ENCODE measurements around the gene PATJ. TPM values are rescaled to one million over a fixed set of nuclear protein-coding genes. Genes with fewer than 3 reads are reported as not detected.
A peak's percentile ranks its signal among the peaks of the same experiment; 100 is the strongest.

PATJ gene
- total RNA-seq, 1 donor from 2014 or later, result 5.7 TPM

DNA sequence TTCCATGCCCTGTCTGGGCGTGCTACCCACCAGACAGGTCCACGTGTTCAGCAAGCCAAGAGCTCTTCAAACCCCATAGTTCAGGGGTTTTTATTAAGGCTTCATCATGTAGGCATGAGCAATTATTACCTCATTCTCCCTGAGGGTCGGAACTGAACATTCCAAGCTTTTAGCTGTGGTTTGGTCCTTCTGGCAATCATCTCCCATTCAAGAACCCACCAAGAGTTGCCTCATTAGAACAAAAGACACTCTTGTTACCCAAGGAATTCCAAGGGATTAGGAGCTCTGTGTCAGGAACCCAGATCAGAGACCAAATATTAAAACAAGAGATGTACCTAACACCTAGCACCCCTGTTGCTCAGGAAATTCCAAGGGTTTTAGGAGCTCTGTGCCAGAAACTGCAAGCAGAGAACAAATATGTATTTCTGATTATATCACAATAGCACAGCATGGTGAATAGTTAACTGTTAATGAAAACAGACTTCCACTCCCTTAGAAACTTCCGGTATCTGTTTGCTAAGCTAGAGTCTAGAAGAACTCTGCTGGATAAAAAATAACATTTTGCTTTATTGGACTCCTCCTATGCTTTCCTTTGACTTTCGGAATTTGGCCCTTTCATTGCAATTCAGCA lies 251.2 kb downstream of the PATJ start:
- no peak overlapping the region for H3K9ac ChIP-seq (ENCODE audit: low read depth in 1 of 3, low read length in 3 of 3)
- H3K27me3 ChIP-seq (ENCODE audit: control insufficient read depth in 3 of 3, insufficient read depth in 3 of 3, low read length in 3 of 3), result no peaks in the 10 kb centered on the region
- H3K4me3 ChIP-seq (ENCODE audit: low read length in 3 of 3), result no peak overlapping the region
- peaks cover 0 to 3% (median 2%) of the 10 kb centered on the region in 3 donors for H3K36me3 ChIP-seq (ENCODE audit: control insufficient read depth in 3 of 3, insufficient read depth in 3 of 3, low read length in 3 of 3)
- H3K27ac ChIP-seq (ENCODE audit: low read depth, low read length), result no peak overlapping the region
- H3K4me1 ChIP-seq (ENCODE audit: control insufficient read depth in 3 of 3, insufficient read depth in 3 of 3, low read length in 3 of 3), result peaks cover 0 to 7% (median 0%) of the 10 kb centered on the region in 3 donors
- no peaks in the 10 kb centered on the region for H3K9me3 ChIP-seq (ENCODE audit: control insufficient read depth in 3 of 3, low read length in 3 of 3)

- peaks cover 0 to 3% (median 2%) of the 10 kb centered on the region in 3 donors for H3K36me3 ChIP-seq (ENCODE audit: control insufficient read depth in 3 of 3, insufficient read depth in 3 of 3, low read length in 3 of 3)
- no peak overlapping the region for H3K27ac ChIP-seq (ENCODE audit: low read depth, low read length)
- H3K4me3 ChIP-seq (ENCODE audit: low read length in 3 of 3), result no peak overlapping the region
- no peaks in the 10 kb centered on the region for H3K9me3 ChIP-seq (ENCODE audit: control insufficient read depth in 3 of 3, low read length in 3 of 3)
- peaks cover 0 to 7% (median 0%) of the 10 kb centered on the region in 3 donors for H3K4me1 ChIP-seq (ENCODE audit: control insufficient read depth in 3 of 3, insufficient read depth in 3 of 3, low read length in 3 of 3)
- no peak overlapping the region for H3K9ac ChIP-seq (ENCODE audit: low read depth in 1 of 3, low read length in 3 of 3)
- no peaks in the 10 kb centered on the region for H3K27me3 ChIP-seq (ENCODE audit: control insufficient read depth in 3 of 3, insufficient read depth in 3 of 3, low read length in 3 of 3)
These were observed 253.4 kb downstream of the PATJ start for GRCh38 chr1:61995641-61996040.

DNA sequence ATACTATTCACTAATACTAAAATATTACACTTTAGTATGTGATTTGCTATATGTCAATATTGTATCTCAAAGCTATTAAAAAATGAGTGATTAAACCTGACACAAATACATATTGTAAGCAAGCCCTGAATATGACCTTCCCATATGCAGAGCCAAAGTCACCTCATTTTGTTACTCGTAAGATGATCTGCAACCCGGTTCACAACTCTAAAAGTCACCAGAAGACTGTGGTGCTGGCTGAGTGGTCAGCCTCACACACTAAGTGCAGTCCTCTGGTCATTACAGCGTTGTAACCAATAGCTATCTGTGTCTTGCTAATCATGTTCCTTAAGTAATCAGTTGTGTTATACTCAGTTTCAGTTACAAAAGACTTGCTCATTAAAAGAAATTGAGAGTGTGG lies 254.8 kb downstream of the PATJ start:
- no peaks in the 10 kb centered on the region for H3K9me3 ChIP-seq (ENCODE audit: control insufficient read depth in 3 of 3, low read length in 3 of 3)
- peaks cover 0 to 3% (median 2%) of the 10 kb centered on the region in 3 donors for H3K36me3 ChIP-seq (ENCODE audit: control insufficient read depth in 3 of 3, insufficient read depth in 3 of 3, low read length in 3 of 3)
- no peak overlapping the region for H3K4me3 ChIP-seq (ENCODE audit: low read length in 3 of 3)
- H3K27me3 ChIP-seq (ENCODE audit: control insufficient read depth in 3 of 3, insufficient read depth in 3 of 3, low read length in 3 of 3), result no peaks in the 10 kb centered on the region
- H3K9ac ChIP-seq (ENCODE audit: low read depth in 1 of 3, low read length in 3 of 3), result no peak overlapping the region
- H3K4me1 ChIP-seq (ENCODE audit: control insufficient read depth in 3 of 3, insufficient read depth in 3 of 3, low read length in 3 of 3), result peaks cover 0 to 7% (median 0%) of the 10 kb centered on the region in 3 donors
- no peak overlapping the region for H3K27ac ChIP-seq (ENCODE audit: low read depth, low read length)

DNA sequence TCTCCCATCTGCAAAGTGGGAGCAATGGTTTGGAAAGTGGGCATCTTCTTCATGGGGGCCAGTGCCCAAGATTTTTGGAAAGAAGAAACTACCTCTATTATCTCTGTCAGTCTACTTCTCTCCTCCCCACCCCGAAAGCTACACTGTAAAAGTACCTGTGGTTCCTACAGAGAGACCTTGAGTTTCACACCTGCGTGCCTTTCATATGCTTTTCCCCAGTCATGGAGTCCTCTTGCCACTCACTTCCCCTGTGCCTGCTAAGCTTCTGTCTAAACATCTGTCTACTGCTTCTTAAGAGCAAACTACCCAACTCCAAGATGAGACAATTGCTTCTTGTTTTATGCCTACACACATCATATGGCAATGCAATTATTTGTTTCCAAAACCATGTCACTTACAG lies 261.5 kb downstream of the PATJ start:
- no peak overlapping the region for H3K4me3 ChIP-seq (ENCODE audit: low read length in 3 of 3)
- no peaks in the 10 kb centered on the region for H3K36me3 ChIP-seq (ENCODE audit: control insufficient read depth in 3 of 3, insufficient read depth in 3 of 3, low read length in 3 of 3)
- no peaks in the 10 kb centered on the region for H3K9me3 ChIP-seq (ENCODE audit: control insufficient read depth in 3 of 3, low read length in 3 of 3)
- no peaks in the 10 kb centered on the region for H3K4me1 ChIP-seq (ENCODE audit: control insufficient read depth in 3 of 3, insufficient read depth in 3 of 3, low read length in 3 of 3)
- H3K27me3 ChIP-seq (ENCODE audit: control insufficient read depth in 3 of 3, insufficient read depth in 3 of 3, low read length in 3 of 3), result no peaks in the 10 kb centered on the region
- H3K27ac ChIP-seq (ENCODE audit: low read depth, low read length), result no peak overlapping the region
- H3K9ac ChIP-seq (ENCODE audit: low read depth in 1 of 3, low read length in 3 of 3), result no peak overlapping the region

DNA sequence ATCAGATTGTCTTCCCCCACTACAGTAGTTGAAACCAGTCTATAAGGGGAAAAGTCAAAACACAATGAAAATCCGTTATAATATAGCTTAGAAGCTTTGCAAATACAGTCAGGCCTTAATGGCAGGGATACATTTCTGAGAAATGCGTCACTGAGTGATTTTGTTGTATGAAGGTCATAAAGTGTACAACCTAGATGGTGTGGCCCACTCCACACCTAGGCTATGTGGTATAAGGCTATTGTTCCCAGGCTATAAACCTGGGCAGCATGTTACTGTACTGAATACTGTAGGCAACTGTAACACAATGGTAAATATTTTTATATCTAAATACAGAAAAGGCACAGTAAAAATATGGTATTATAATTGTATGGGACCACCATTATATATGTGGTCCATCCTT lies 264.4 kb downstream of the PATJ start:
- Histone ChIP-seq H3K4me3 (ENCODE audit: low read length in 3 of 3) (no peak overlapping the region), H3K9me3 (ENCODE audit: control insufficient read depth in 3 of 3, low read length in 3 of 3) (no peaks in the 10 kb centered on the region), H3K9ac (ENCODE audit: low read depth in 1 of 3, low read length in 3 of 3) (no peak overlapping the region), H3K27me3 (ENCODE audit: control insufficient read depth in 3 of 3, insufficient read depth in 3 of 3, low read length in 3 of 3) (no peaks in the 10 kb centered on the region), H3K27ac (ENCODE audit: low read depth, low read length) (no peak overlapping the region), H3K36me3 (ENCODE audit: control insufficient read depth in 3 of 3, insufficient read depth in 3 of 3, low read length in 3 of 3) (no peaks in the 10 kb centered on the region), H3K4me1 (ENCODE audit: control insufficient read depth in 3 of 3, insufficient read depth in 3 of 3, low read length in 3 of 3) (no peaks in the 10 kb centered on the region)

DNA sequence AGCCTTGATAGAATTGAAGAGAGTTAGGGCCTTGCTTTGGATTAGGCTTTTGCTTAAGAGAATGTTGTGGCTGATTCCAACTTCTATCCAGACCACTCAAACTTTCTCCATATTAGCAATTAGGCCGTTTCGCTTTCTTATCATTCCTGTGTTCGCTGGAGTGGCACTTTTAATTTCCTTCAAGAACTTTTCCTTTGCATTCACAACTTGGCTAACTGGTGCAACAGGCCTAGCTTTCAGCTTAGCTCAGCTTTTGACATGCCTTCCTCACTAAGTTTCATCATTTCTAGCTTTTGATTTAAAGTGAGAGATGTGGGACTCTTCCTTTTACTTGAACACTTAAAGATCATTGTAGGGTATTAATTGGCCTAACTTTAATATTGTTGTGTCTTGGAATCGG lies 268.7 kb downstream of the PATJ start:
- no peak overlapping the region for H3K4me3 ChIP-seq (ENCODE audit: low read length in 3 of 3)
- peaks cover 4 to 10% (median 9%) of the 10 kb centered on the region in 3 donors for H3K4me1 ChIP-seq (ENCODE audit: control insufficient read depth in 3 of 3, insufficient read depth in 3 of 3, low read length in 3 of 3)
- H3K27me3 ChIP-seq (ENCODE audit: control insufficient read depth in 3 of 3, insufficient read depth in 3 of 3, low read length in 3 of 3), result no peaks in the 10 kb centered on the region
- no peak overlapping the region for H3K27ac ChIP-seq (ENCODE audit: low read depth, low read length)
- H3K9me3 ChIP-seq (ENCODE audit: control insufficient read depth in 3 of 3, low read length in 3 of 3), result no peaks in the 10 kb centered on the region
- H3K9ac ChIP-seq (ENCODE audit: low read depth in 1 of 3, low read length in 3 of 3), result no peak overlapping the region
- no peaks in the 10 kb centered on the region for H3K36me3 ChIP-seq (ENCODE audit: control insufficient read depth in 3 of 3, insufficient read depth in 3 of 3, low read length in 3 of 3)

GRCh38 chr1:62012095-62012494 lies 269.8 kb downstream of the PATJ start:
- Histone ChIP-seq H3K4me1 (ENCODE audit: control insufficient read depth in 3 of 3, insufficient read depth in 3 of 3, low read length in 3 of 3) (peaks cover 4 to 10% (median 9%) of the 10 kb centered on the region in 3 donors), H3K27ac (ENCODE audit: low read depth, low read length) (no peak overlapping the region), H3K4me3 (ENCODE audit: low read length in 3 of 3) (no peak overlapping the region)

GRCh38 chr1:62012836-62013235 lies 270.6 kb downstream of the PATJ start:
- peak overlapping the region in 1 of 3 donors; percentile 23 for H3K4me3 ChIP-seq (ENCODE audit: low read length in 3 of 3)
- peaks cover 4 to 10% (median 9%) of the 10 kb centered on the region in 3 donors for H3K4me1 ChIP-seq (ENCODE audit: control insufficient read depth in 3 of 3, insufficient read depth in 3 of 3, low read length in 3 of 3)
- H3K9me3 ChIP-seq (ENCODE audit: control insufficient read depth in 3 of 3, low read length in 3 of 3), result no peaks in the 10 kb centered on the region
- no peaks in the 10 kb centered on the region for H3K36me3 ChIP-seq (ENCODE audit: control insufficient read depth in 3 of 3, insufficient read depth in 3 of 3, low read length in 3 of 3)
- H3K9ac ChIP-seq (ENCODE audit: low read depth in 1 of 3, low read length in 3 of 3), result peak overlapping the region in 1 of 3 donors; percentile 16
- H3K27ac ChIP-seq (ENCODE audit: low read depth, low read length), result peak overlapping the region; percentile 46
- H3K27me3 ChIP-seq (ENCODE audit: control insufficient read depth in 3 of 3, insufficient read depth in 3 of 3, low read length in 3 of 3), result no peaks in the 10 kb centered on the region

More at GRCh38 chr1:62012095-62012494, 269.8 kb downstream of the PATJ start:
- H3K9me3 ChIP-seq (ENCODE audit: control insufficient read depth in 3 of 3, low read length in 3 of 3), result no peaks in the 10 kb centered on the region
- no peaks in the 10 kb centered on the region for H3K36me3 ChIP-seq (ENCODE audit: control insufficient read depth in 3 of 3, insufficient read depth in 3 of 3, low read length in 3 of 3)
- no peaks in the 10 kb centered on the region for H3K27me3 ChIP-seq (ENCODE audit: control insufficient read depth in 3 of 3, insufficient read depth in 3 of 3, low read length in 3 of 3)
- H3K9ac ChIP-seq (ENCODE audit: low read depth in 1 of 3, low read length in 3 of 3), result no peak overlapping the region

DNA sequence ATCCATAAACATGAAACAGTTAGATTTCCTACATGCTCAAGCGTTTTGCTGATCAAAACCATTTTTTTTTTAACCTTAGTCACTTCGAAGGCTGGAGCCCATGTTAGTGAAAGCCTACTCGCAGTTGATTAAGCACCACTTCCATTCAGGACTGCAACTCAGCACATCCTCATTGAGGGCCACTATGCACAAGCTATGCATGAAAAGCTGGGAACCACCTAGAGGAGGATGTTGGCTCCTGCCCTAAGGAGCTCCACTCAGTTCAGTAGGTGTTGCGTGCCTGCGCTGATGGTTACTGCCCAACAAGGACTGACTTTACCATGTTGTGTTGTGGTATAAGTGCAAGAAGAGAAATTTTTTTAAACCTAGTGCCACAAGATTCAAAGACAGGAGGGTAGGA lies 271.0 kb downstream of the PATJ start:
- H3K4me1 ChIP-seq (ENCODE audit: control insufficient read depth in 3 of 3, insufficient read depth in 3 of 3, low read length in 3 of 3), result peaks cover 4 to 10% (median 9%) of the 10 kb centered on the region in 3 donors
- peak overlapping the region in 1 of 3 donors; percentile 16 for H3K9ac ChIP-seq (ENCODE audit: low read depth in 1 of 3, low read length in 3 of 3)
- H3K4me3 ChIP-seq (ENCODE audit: low read length in 3 of 3), result no peak overlapping the region
- H3K27me3 ChIP-seq (ENCODE audit: control insufficient read depth in 3 of 3, insufficient read depth in 3 of 3, low read length in 3 of 3), result no peaks in the 10 kb centered on the region
- H3K27ac ChIP-seq (ENCODE audit: low read depth, low read length), result peak overlapping the region; percentile 46
- no peaks in the 10 kb centered on the region for H3K36me3 ChIP-seq (ENCODE audit: control insufficient read depth in 3 of 3, insufficient read depth in 3 of 3, low read length in 3 of 3)
- no peaks in the 10 kb centered on the region for H3K9me3 ChIP-seq (ENCODE audit: control insufficient read depth in 3 of 3, low read length in 3 of 3)

DNA sequence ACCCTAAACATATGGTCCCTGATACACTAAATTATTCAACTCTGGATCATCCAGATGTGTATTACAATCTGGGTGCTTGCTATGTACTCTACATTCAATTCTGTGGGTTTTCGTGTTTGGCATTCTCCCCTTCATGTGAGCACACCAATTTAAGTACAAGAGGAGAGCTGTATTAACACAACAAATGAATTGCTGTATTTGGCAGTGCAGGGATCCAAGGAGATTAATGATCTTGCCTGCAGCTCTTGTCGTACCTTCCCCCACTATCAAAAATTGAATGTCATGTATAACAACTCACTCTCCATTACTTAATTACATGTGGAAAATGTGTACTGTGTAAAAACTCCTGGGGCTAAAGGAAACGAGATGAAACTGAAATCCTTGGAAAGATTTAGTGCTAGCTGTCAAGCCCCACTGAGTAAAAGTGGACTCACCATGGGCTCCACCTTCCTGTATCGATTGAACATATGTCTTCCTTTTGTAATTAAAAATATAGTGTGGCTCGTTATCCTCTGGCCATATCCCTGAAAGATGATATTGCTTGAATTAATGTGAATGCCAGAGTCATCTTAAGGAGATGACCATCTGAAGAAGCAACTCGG lies 280.2 kb downstream of the PATJ start:
- H3K4me1 ChIP-seq (ENCODE audit: control insufficient read depth in 3 of 3, insufficient read depth in 3 of 3, low read length in 3 of 3), result peaks cover 11 to 29% (median 14%) of the 10 kb centered on the region in 3 donors
- H3K9ac ChIP-seq (ENCODE audit: low read depth in 1 of 3, low read length in 3 of 3), result peak overlapping the region in 1 of 3 donors; percentile 38
- no peaks in the 10 kb centered on the region for H3K27me3 ChIP-seq (ENCODE audit: control insufficient read depth in 3 of 3, insufficient read depth in 3 of 3, low read length in 3 of 3)
- H3K27ac ChIP-seq (ENCODE audit: low read depth, low read length), result peak overlapping the region; percentile 10
- H3K9me3 ChIP-seq (ENCODE audit: control insufficient read depth in 3 of 3, low read length in 3 of 3), result no peaks in the 10 kb centered on the region
- H3K4me3 ChIP-seq (ENCODE audit: low read length in 3 of 3), result no peak overlapping the region
- H3K36me3 ChIP-seq (ENCODE audit: control insufficient read depth in 3 of 3, insufficient read depth in 3 of 3, low read length in 3 of 3), result no peaks in the 10 kb centered on the region

Measured in skeletal muscle tissue (tissue), 4 donors.